Stimulated activated CD4-positive, alpha-beta T cell treated with anti-CD3 and anti-CD28 coated beads, Interleukin-4, amount 100 ng/mL, for 1 hour (primary cell): ENCODE measurements around the gene HMGCS2.

Experiments
- DNase-seq: peaks from one replicate; pipeline ENCODE4 v3.0.0-alpha.2; 2020

Gene HMGCS2

DNA sequence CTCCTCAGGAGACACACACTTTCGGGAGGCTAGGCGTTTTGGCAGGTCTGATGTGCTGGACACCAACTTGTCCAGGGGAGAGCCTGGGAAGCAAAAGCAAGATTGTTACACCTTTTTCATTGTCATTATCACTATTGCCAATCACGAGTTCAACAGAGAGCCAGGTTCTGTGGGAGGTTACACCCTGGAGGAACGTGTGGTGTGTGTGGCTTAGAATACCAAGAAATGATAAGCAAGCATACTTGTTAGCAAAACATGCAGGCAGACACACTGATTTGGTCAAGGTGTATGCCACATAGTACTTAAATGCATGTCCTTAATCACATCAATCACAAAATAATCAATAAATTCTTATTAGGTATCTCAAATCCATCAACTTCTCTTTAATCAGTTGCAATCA, 16.1 kb downstream of the HMGCS2 start:
- DNase-seq = no peak

DNA sequence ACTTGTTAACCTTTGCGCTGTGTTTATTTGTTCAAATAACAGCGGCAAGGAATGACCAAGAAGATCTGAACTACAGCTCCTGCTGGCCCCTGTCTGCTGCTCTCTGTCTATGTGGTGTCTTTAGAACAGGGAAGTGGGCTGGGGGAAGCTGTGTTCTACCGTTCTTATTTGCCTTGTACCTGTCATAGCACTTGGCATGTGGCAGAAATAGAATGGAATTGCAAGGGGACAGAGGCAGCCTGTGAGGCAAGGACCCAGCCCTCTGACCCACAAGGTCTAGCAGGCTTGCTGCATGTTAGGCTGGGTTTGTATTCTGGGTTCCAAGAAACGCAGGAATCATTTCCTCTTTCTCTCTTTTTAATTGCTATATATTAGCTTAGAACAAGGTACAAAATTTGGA, 20.7 kb downstream of the HMGCS2 start:
- DNase-seq = no peak

DNA sequence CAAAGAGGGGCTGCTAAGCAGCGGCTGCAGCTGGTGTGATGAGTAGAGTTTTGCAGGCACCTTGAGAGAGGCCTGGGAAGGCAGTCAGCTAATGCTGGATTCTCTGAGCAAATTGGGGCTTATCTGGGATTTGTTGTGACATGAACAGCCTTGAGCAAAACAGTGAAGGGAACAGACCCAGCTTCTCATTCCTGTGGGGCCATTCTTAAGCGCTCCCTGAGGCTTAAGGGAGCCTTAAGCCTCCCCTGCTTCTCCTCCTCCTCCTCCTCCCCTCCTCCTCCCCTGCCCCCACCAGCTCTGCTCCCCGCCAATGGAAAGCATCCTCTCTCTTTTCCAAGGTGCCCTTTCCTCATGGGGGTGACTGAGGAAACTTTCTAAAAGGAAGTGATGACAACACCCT, 21.3 kb downstream of the HMGCS2 start:
- DNase-seq = no peak

DNA sequence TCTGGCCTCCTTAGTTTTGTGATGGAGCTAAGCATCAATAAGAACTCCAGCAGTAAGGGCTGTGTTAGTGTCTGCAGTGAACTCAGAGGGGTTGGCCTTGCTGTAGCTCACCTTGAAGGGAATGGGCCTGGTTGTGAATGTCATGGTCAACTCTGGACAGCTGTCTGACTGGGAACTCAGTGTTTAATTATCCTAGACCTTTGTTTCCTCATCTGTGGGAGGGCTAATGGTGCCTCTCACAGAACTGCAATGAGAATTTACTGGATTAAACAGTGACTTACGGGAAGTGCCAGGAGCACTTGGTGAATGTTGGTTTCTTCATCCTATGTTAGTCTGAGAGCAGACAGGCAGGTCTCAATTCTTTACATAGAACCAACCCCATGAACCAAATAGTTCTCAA, 23.7 kb downstream of the HMGCS2 start:
- no peak for DNase-seq

DNA sequence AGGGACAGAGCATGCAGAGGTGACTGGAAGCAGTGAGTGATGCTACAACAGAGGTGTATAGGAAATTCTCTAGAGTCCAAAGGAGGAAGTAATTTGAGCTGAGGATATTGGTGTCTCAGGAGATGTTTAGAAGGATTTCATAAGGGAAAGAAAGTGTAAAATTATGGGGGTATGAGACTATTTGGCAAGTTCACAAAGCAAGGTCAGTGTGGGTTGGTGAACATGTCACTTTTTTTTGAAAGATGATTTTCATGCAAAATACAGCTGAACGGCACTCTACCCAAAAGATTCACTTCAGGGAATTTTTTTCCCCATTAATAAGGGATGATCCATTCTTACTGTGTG, 24.1 kb downstream of the HMGCS2 start:
- no peak for DNase-seq

DNA sequence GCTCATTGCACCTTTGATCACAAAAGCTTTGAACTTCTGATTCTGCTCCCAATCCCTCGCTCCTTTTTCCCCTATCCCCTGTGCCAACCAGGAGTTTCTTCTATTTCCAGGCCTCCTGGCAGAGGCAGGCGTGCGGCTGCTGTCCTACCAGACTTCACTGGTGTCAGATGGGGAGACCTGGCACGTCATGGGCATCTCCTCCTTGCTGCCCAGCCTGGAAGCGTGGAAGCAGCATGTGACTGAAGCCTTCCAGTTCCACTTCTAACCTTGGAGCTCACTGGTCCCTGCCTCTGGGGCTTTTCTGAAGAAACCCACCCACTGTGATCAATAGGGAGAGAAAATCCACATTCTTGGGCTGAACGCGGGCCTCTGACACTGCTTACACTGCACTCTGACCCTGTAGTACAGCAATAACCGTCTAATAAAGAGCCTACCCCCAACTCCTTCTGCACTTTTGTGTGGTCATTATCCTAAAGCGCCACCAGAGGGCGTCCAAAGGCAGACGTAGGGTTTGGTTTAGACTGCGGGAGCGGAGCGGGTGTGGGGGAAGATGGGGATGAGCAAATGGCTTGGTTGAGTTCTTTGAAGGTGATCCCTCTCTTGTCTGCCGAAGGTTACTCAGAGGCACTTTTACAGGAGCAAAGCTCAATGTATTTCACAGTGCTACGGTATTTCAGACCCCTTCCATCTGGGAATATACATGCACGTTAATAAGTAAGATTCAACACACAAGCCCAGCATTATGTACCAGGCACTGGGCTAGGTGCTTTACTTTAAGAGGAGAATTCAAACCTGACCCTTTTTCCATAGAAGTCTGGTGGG, 24.7 kb downstream of the HMGCS2 start:
- peak; percentile 43 for DNase-seq

DNA sequence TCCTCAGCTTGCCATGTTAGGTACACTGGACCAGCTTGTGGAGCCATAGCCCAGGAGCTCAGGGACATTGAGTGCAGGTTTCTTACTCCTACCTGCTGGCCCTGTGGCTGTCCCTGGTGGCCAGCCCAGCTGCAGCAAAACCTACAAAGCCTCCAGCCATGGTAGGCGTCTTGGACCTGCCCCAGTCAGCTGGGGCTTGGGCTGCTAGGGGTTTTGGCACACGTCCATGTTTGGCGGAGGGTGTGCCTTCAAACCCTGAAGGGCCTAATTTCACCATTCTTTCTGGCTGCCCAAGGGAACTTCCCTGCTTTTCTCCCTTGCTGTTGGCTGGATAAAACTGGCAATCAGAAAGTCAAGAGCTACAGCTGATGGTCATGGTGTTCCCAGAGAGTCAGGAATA, 25.4 kb downstream of the HMGCS2 start:
- no peak for DNase-seq

DNA sequence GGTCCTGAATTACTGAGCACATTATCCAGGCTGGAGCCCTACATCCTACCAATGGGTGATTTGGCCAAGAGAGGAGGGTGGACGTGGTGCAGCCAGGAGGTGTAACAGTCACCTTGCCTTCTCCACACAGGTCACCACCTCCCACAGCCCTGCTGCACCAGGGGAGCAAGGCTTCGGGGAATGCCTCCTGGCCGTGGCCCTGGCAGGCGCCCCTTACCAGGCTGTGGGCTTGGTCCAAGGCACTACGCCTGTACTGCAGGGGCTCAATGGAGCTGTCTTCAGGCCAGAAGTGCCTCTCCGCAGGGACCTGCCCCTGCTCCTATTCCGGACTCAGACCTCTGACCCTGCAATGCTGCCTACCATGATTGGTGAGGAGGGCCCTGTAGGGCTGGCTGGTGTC, 26.0 kb downstream of the HMGCS2 start:
- no peak for DNase-seq

DNA sequence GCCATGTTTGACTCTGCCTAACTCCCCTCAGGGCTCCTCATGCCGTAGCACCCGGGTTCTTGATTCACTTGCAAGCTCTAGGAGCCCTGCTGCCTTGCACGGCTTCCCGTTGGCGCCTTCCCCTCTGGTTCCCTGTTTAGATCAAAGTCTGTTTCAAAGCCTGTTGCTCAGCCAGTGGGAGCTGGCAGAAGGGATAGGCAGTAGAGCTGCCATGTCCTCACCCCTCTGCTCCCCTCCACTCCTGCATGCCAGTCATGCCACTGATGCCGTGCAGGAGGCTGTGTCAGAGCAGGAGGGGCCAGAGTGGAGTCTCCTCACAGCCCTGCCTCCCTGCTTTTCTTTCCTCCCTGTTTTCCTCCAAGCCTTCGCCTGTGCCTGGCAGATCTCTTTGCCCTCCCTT, 26.5 kb downstream of the HMGCS2 start:
- no peak for DNase-seq

DNA sequence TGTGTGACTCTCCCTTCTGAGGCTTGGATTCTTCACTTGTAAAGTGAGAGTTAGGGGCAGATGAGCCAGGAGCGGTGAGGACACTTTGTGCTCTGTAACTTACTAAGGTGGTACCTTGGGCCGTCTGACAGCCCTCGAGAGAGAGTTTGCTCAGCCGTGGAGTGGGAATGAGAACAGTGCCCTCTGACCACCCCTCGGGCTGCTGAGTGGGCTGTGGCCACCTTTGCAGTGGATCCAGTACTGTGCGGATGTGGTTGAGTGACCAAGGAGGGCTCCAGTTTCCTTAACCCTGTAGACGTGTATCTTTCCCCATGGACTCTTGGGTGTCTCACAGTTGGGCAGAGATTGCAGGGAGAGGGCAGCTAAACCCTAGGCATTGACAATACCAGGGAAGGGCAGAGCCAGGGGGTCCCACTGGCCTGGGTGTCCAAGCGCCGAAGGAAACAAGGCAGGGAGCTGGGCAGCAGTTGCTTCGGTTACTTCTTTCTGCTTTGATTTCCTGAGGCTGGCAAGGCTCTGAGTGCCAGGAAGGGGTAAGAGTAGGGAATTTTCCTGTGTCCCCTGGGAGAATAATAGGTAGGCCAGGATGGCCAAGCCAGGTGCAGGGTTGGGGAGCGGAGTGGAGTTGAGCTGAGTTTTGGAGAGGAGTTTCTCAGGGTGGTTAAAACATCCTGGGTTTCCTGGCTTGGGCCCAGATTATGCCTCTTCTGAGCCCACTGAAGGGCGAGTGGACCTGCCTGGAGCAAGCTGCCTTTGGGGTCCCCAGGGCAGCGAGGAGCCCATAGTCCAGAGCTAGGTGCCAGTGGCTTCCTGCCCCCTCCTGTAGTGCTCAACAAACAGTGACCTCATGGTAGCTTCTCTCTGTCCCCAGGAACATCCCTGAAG, 27.6 kb downstream of the HMGCS2 start:
- no peak for DNase-seq

DNA sequence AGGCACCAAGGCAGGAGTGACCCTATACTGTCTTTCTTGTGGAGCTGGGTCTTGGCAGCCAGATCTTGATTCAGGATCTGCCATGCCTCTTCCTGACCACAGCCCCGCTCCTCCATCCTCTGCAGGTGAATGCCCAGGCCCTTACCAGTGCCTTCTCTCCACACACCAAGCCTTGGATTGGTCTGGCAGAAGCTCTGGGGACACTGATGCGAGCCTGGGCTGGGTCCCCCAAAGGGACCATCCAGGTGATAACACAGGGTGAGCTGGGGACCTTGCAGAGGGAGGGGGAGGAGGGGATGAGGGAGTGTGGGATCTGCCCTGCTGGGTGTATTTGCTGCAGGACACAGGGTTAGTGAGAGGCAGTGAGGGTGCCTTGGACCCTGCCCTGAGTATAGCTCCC, 28.4 kb downstream of the HMGCS2 start:
- DNase-seq = no peak

DNA sequence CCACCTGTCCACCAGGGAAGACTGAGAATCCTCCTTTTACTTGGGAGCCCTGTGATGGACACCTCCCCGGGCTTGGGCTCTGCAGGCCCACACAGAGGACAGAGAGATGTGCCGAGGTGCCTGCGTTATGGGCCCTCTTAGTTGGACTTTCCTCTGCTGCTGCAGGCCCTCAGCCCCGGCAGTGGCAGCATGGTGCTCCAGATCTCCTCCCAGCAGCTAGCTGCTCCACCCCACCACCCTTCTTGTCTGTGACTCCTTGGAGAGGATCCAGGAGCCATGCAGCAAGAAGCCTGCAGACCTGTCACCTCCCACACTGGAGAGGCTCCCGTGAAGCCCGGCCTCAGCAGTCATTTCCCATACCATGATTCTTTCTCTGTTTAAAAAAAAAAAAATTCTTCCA, 29.6 kb downstream of the HMGCS2 start:
- DNase-seq = no peak

DNA sequence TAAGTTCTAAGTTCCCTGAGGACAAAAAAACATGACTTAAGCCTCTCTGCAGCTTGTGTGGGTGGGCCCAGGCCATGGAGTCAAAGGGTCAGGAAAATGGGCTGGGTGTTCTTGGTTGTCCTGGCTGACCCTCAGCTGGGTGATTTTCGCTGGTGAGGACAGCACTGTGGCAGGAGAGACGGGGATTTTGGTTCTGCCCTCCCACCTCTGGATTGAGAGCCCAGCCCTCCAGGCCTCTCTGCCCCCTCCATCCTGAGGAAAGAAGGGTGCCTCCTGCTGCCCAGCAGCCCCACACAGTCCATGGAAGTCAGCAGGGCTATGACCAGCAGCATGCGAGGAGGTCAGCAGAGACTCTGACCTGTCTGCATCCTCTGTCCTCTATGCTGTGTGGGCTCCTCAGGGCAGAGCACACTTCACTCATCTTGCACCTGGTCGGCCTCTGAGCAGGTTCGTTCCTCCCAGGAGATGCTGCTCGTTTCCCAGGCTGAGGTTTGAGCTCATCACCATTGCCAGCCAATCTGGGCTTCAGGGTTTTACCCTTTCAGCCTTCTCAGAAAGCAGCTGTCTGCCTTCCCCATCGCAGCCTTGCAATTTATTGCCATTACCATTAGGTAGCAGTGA, 30.5 kb downstream of the HMGCS2 start:
- no peak for DNase-seq

DNA sequence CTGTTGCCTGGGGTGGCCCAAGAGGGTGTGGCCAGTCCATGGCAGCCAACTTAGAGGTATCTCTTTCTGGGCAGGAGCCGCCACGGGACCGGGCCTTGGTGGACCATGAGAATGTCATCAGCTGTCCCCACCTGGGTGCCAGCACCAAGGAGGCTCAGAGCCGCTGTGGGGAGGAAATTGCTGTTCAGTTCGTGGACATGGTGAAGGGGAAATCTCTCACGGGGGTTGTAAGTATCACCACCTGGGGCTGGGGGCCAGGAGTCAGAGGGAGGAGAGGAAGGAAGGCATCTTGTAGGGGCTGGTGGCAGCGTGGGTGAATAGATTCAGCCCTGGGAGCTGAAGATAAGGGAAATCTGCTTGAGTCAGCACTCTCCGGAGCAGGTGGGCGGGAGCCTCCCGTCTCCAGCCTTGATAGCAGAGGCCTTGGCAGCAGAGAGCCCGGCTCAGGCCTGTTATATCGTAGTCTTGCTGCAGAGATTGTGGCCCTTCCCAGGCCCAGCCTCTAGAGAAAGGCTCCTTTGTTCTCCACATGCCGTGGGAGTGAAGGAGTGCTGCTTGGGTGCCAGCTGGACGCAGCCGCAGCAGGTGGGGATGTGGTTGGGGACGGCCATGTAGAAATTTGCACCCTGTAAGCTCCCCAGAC, 31.5 kb downstream of the HMGCS2 start:
- DNase-seq = no peak

DNA sequence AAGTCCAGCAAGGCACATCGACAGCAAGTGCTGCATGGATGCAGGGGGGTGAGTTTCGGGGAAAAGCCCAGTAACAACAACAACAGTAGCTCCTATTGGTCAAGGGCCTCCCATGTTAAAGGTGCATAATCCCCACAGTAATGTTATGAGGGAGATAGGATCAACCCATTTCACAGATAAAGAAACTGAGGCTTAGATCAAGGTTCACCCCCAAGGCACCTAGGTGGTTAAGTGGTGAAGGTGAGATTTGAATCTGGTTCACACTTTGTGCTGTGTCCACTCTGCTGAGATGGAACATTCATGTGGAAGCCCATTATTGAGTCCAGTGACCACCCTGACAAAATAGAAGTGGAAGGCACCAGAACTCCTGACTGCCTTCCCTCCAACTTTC, 32.1 kb downstream of the HMGCS2 start:
- DNase-seq = no peak

DNA sequence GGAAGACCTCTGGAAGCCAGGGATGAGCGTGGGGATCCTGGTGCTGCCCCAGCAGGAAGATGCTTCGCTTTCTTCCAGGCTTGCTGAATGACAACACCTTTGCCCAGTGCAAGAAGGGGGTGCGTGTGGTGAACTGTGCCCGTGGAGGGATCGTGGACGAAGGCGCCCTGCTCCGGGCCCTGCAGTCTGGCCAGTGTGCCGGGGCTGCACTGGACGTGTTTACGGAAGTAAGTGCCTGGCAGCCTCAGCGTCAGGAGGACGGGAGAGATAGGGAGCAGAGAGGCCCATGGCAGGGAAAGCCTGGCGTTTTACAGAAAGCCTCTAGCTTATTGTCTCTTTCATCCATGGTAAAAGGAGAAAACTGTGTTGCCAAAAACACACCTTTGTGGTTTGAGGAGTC, 33.5 kb downstream of the HMGCS2 start:
- no peak for DNase-seq

DNA sequence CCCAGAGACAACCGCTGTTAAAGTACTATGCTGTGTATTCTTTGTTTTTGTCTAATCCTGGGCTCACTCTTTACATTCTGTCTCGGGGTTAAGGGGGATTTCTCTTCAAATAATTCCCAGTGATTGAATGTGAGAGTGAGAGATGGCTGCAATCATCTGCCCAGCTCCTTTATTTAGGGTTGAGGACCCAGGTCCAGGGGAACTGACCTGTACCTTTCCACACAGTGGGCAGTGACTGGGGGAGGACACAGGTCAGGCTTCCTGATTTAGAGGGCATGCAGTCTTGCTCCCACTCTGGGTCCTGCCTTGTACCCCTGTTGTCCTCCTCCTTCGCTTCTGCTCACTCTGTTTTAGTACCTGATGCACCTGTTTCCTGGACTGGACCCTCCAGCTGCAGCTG, 35.0 kb downstream of the HMGCS2 start:
- no peak for DNase-seq

DNA sequence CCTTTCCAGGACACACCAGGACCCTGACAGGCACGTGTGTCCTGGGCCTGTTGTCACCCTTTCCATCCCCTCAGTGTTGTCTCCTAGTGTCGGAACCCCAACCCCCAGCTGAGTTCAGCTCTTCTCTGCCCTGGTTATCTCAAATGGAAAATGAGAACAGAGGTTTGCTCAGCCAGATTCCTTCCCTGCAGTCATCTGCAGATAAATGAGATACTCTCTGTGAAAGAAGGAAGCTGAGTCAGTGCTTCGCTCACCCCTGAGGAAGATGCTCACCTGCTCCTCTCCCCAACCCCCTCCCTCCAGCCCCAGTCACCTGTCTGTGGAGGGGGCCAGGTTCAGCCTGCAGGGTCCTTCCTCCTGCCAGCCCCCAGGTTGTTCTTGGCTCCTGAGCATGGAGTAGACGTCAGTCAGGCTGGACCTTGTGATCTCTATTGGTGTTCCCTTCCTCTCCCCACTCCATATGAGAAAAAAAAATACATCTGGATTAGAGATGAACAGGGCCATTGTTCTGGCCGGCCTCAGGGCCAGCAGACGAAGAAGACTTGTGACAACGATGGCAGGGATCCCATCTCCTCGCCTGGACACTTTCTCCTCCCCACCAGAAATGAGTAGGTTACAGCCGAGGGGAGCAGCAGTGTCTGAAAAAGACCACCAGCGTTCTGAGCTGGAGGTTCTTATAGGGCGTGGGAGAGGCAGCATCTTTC, 36.1 kb downstream of the HMGCS2 start:
- DNase-seq = no peak

DNA sequence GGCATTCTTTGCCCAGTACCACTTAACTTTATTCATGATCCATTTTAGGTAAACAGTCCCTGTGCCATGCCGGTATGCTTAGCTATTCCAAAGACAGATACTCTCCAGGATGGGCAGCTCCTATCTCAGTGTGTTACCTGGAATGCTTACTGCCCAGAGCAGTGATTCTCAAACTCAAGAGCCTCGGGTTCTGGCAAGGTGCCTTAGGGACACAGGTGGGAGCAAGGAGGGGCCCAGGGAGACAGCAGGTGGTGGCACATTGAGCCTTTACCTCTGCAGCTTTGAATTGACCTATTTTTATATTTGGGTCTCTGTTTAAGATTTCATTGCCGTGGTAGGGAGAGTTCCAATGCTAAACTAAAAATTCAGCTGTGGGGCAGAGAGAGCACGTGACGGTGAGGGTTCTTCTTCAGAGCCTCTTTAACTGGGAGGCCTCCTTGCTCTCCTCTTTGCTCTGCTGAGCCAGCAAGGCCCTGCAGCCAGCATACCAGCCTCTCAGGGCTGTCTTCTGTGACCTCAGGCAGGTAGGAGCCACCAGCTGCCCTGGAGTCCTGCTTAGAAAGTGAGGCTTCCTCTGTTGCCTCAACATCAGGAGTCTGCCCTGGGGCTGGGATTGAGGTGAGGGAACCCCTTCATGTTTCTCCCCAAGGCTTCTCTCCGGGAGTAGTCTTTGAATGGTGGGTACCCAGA, 36.8 kb downstream of the HMGCS2 start:
- DNase-seq = no peak

DNA sequence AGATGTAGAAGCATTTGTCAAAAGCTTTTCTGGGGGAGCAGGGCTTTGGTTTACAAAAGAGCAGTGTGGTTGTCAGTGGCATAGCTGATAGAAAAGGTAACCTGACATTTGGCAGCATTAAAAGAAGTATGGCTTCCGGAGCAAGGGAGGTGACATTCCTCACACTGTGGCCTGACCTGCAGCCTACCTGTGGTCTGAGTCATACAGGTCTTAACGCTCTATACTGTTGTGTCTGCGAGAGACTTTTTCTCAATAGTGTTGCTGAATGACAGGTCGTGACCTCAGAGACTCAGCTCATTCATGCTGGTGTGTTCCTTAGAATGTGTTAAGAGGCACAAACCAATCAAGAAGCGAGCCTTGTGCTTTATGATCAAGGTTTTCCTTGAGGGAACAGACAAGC, 37.6 kb downstream of the HMGCS2 start:
- DNase-seq = no peak

DNA sequence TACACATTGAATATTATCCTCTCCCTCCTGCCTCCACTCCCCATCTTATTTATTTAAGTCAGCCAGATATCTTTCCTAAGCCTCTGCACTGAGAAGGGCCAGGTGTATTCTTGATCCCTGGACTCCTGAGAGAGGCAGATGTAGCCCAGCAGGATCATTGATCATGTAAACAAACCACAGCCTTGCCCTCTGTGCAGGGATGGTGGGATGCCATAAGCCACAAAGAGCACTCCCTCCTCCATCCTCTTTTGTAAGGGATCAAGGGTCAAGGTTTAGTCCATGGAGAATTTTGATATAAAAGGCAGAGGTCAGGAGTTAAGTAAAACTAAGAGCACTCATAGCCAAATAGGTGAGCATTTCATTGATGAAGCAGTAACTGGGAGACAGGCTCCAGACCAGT, 39.7 kb downstream of the HMGCS2 start:
- DNase-seq = no peak

DNA sequence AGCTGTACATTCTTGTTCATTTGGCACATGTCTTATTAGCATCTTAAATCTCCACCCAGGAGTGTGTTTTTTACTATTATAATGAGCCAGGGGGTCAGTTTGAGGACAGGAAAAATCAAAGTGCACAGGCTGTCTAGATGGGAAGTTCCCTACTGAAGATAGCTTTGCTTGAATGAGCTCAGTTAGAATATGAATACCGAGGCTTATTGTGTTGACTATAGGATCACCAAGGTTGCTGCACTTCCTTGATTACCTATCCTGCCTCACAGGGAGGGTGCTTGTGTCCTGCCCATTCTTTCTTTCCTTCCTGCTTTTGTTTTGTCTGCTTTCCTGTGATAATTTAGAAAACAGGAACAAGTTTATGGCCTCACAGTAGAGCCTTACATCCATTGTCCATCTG, 40.7 kb downstream of the HMGCS2 start:
- no peak for DNase-seq
